ENCODE results near the gene EDEM1. TPM values are rescaled to one million over a fixed set of nuclear protein-coding genes. Genes with fewer than 3 reads are reported as not detected.
"Not testable (repeated sequence)": the region's sequence is repeated elsewhere in the genome, so short reads cannot be mapped to it uniquely, and the experiment has no call there.

Gene EDEM1
- polyA plus RNA-seq, 1 of the 3 experiments (the other 2 are of a cell fraction) = 25.2 TPM

DNA sequence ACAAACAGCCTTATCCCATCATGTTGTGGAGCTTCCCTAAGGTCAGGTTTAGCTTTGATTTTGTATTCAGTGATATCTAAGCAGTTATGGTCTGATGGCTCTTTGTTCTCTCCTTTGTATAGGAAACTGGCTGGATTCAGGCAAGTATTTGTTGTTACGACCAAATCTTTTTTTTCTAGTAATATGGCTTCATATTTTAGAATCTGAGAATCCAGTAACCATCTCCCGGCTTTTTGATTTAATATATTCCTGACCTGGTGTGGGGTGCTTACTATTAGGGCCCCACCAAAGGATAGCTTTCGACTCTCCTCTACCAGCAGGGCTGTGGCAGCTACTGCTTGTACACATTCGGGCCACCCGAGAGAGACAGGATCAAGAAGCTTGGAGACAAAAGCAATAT is 42.4 kb upstream of the EDEM1 start:
- no peaks in the 10 kb centered on the region for H3K4me1 ChIP-seq (ENCODE audit: control insufficient read depth in 1 of 2, insufficient read depth in 2 of 2, low read depth in 1 of 2, low read length in 1 of 2)
- peaks cover 88% of the 10 kb centered on the region for H4K20me1 ChIP-seq (ENCODE audit: insufficient read depth)

DNA sequence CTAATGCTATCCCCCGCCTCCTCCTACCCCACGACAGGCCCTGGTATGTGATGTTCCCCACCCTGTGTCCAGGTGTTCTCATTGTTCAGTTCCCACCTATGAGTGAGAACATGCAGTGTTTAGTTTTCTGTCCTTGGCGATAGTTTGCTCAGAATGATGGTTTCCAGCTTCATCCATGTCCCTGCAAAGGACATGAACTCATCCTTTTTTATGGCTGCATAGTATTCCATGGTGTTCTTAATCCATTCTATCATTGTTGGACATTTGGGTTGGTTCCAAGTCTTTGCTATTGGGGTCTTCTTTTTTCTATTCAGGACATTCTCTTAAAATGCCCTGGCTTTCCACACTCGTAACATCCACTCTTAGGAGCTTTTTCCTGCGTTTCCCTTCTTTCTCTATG is 40.4 kb upstream of the EDEM1 start:
- H3K9me2 ChIP-seq; H3K4me1 ChIP-seq (ENCODE audit: control insufficient read depth in 1 of 2, insufficient read depth in 2 of 2, low read depth in 1 of 2, low read length in 1 of 2); H3K27me3 ChIP-seq (ENCODE audit: insufficient read depth); CTCF ChIA-PET; H3K9me3 ChIP-seq; H3K36me3 ChIP-seq (replicated peaks in 1 of 2; ENCODE audit: control insufficient read depth in 1 of 2, insufficient read depth in 2 of 2, low read length in 1 of 2); H3F3A ChIP-seq (replicated peaks; ENCODE audit: insufficient read depth); H3K9ac ChIP-seq; H3K27ac ChIP-seq (ENCODE audit: low read depth in 2 of 2, low read length in 1 of 2); H3K4me3 ChIP-seq (ENCODE audit: low read depth in 2 of 2, low read length in 1 of 2); H3K4me2 ChIP-seq; H2AFZ ChIP-seq (ENCODE audit: low read depth); DNase-seq; POLR2A ChIA-PET: not testable (repeated sequence)
- WGBS (ENCODE audit: low lambda C conversion rate) = 98% methylated on average over 5 of the region's 5 CpGs
- H4K20me1 ChIP-seq (ENCODE audit: insufficient read depth) = peaks cover 80% of the 10 kb centered on the region
- peaks cover 100% of the 10 kb centered on the region for H3K79me2 ChIP-seq (ENCODE audit: insufficient read depth)

More for the DNA sequence above, 42.4 kb upstream of the EDEM1 start:
- Histone ChIP-seq H3K4me2 (no peak overlapping the region), H3K36me3 (replicated peaks in 1 of 2; ENCODE audit: control insufficient read depth in 1 of 2, insufficient read depth in 2 of 2, low read length in 1 of 2) (peaks cover 0 to 3% of the 10 kb centered on the region in 2 experiments), H3K9ac (no peak overlapping the region), H3K9me3 (no peaks in the 10 kb centered on the region), H3F3A (replicated peaks; ENCODE audit: insufficient read depth) (no peaks in the 10 kb centered on the region), H3K27me3 (ENCODE audit: insufficient read depth) (no peaks in the 10 kb centered on the region), H3K79me2 (ENCODE audit: insufficient read depth) (peaks cover 100% of the 10 kb centered on the region), H3K27ac (ENCODE audit: low read depth in 2 of 2, low read length in 1 of 2) (no peak overlapping the region), H3K9me2 (no peaks in the 10 kb centered on the region), H2AFZ (ENCODE audit: low read depth) (no peak overlapping the region), H3K4me3 (ENCODE audit: low read depth in 2 of 2, low read length in 1 of 2) (no peak overlapping the region)
- ChIA-PET CTCF (no interaction called here), POLR2A (no interaction called here)
- no peak for DNase-seq
- WGBS (ENCODE audit: low lambda C conversion rate) = 88% methylated on average over 5 of the region's 5 CpGs
- TF ChIP-seq RCOR1 (IDR thresholded peaks at IDR 0.05; ENCODE audit: low read length) (no peak), GATA2 (CRISPR knock-in tag; IDR thresholded peaks at IDR 0.05) (no peak), NFIC (IDR thresholded peaks at IDR 0.05; ENCODE audit: borderline replicate concordance) (no peak), YY1 (IDR thresholded peaks at IDR 0.05; ENCODE audit: low read depth) (no peak), SIN3A (IDR thresholded peaks at IDR 0.05; ENCODE audit: borderline replicate concordance, low read depth, low read length) (no peak), RFX5 (IDR thresholded peaks at IDR 0.05; ENCODE audit: low read length) (no peak), MEF2A (IDR thresholded peaks at IDR 0.05; ENCODE audit: borderline replicate concordance, low read depth) (no peak), ELF1 (IDR thresholded peaks at IDR 0.05) (no peak), FOXJ3 (CRISPR knock-in tag; IDR thresholded peaks at IDR 0.05) (no peak), RAD21 (IDR thresholded peaks at IDR 0.05; ENCODE audit: low read length) (no peak)

DNA sequence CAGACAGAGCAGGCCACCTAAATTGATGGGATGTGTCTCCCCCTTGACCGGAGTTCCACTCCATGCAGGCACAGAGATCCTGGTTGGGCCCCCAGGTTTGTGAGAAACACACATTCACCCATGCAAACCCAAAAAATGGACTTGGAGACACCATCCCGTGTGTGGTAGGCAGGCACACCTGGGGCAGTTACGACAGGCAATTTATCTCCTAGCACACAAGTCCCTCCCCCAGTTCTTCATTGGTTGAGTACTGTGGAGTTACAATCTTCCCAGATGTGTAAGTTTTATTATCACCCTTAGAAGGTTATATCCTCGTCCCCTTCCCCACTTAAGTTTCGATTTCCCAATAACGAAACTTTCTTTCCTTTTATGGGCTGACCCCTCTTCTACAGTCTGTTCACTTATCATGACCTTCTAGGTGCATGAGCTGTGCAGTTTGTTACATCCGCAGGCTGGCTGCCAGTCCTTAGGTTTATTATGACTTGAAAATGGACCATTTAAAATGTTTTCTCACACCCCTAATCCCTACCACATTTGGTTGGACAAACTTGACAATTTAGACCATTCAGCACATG is 38.1 kb upstream of the EDEM1 start:
- H2AFZ ChIP-seq (ENCODE audit: low read depth) = no peak overlapping the region
- no peak for DNase-seq
- H3K9me2 ChIP-seq = no peaks in the 10 kb centered on the region
- 96% methylated on average over 7 of the region's 7 CpGs for WGBS (ENCODE audit: low lambda C conversion rate)
- H4K20me1 ChIP-seq (ENCODE audit: insufficient read depth) = peaks cover 68% of the 10 kb centered on the region
- peaks cover 0 to 4% of the 10 kb centered on the region in 2 experiments for H3K36me3 ChIP-seq (replicated peaks in 1 of 2; ENCODE audit: control insufficient read depth in 1 of 2, insufficient read depth in 2 of 2, low read length in 1 of 2)
- no peaks in the 10 kb centered on the region for H3K9me3 ChIP-seq
- H3K4me3 ChIP-seq (ENCODE audit: low read depth in 2 of 2, low read length in 1 of 2) = no peak overlapping the region
- H3F3A ChIP-seq (replicated peaks; ENCODE audit: insufficient read depth) = no peaks in the 10 kb centered on the region
- no peak overlapping the region for H3K27ac ChIP-seq (ENCODE audit: low read depth in 2 of 2, low read length in 1 of 2)
- H3K79me2 ChIP-seq (ENCODE audit: insufficient read depth) = peaks cover 100% of the 10 kb centered on the region
- no peaks in the 10 kb centered on the region for H3K27me3 ChIP-seq (ENCODE audit: insufficient read depth)
- ChIA-PET POLR2A (no interaction called here), CTCF (no interaction called here)
- no peak overlapping the region for H3K9ac ChIP-seq
- TF ChIP-seq FOXM1 (IDR thresholded peaks at IDR 0.05; ENCODE audit: low read depth) (no peak), MXI1 (IDR thresholded peaks at IDR 0.05; ENCODE audit: low read depth, low read length) (no peak), NFIC (IDR thresholded peaks at IDR 0.05; ENCODE audit: borderline replicate concordance) (no peak), EP300 (IDR thresholded peaks at IDR 0.05; ENCODE audit: borderline replicate concordance in 1 of 2, low read depth in 1 of 2, low read length in 1 of 2) (no peak), RAD21 (IDR thresholded peaks at IDR 0.05; ENCODE audit: low read length) (no peak), TCF12 (IDR thresholded peaks at IDR 0.05) (no peak)
- TF ChIP-seq, protein P1, sequence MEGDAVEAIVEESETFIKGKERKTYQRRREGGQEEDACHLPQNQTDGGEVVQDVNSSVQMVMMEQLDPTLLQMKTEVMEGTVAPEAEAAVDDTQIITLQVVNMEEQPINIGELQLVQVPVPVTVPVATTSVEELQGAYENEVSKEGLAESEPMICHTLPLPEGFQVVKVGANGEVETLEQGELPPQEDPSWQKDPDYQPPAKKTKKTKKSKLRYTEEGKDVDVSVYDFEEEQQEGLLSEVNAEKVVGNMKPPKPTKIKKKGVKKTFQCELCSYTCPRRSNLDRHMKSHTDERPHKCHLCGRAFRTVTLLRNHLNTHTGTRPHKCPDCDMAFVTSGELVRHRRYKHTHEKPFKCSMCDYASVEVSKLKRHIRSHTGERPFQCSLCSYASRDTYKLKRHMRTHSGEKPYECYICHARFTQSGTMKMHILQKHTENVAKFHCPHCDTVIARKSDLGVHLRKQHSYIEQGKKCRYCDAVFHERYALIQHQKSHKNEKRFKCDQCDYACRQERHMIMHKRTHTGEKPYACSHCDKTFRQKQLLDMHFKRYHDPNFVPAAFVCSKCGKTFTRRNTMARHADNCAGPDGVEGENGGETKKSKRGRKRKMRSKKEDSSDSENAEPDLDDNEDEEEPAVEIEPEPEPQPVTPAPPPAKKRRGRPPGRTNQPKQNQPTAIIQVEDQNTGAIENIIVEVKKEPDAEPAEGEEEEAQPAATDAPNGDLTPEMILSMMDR (IDR thresholded peaks at IDR 0.05) = no peak
- TF ChIP-seq, protein P2, sequence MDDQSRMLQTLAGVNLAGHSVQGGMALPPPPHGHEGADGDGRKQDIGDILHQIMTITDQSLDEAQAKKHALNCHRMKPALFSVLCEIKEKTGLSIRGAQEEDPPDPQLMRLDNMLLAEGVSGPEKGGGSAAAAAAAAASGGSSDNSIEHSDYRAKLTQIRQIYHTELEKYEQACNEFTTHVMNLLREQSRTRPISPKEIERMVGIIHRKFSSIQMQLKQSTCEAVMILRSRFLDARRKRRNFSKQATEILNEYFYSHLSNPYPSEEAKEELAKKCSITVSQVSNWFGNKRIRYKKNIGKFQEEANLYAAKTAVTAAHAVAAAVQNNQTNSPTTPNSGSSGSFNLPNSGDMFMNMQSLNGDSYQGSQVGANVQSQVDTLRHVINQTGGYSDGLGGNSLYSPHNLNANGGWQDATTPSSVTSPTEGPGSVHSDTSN (IDR thresholded peaks at IDR 0.05) = no peak
- no peak overlapping the region for H3K4me2 ChIP-seq
- H3K4me1 ChIP-seq (ENCODE audit: control insufficient read depth in 1 of 2, insufficient read depth in 2 of 2, low read depth in 1 of 2, low read length in 1 of 2) = no peaks in the 10 kb centered on the region

Measured in SK-N-SH (cell line).